ENCODE results near the gene GPALPP1.

- TF ChIP-seq, protein P1, sequence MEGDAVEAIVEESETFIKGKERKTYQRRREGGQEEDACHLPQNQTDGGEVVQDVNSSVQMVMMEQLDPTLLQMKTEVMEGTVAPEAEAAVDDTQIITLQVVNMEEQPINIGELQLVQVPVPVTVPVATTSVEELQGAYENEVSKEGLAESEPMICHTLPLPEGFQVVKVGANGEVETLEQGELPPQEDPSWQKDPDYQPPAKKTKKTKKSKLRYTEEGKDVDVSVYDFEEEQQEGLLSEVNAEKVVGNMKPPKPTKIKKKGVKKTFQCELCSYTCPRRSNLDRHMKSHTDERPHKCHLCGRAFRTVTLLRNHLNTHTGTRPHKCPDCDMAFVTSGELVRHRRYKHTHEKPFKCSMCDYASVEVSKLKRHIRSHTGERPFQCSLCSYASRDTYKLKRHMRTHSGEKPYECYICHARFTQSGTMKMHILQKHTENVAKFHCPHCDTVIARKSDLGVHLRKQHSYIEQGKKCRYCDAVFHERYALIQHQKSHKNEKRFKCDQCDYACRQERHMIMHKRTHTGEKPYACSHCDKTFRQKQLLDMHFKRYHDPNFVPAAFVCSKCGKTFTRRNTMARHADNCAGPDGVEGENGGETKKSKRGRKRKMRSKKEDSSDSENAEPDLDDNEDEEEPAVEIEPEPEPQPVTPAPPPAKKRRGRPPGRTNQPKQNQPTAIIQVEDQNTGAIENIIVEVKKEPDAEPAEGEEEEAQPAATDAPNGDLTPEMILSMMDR (IDR thresholded peaks at IDR 0.05; ENCODE audit: low read depth, low read length, poor library complexity, severe bottlenecking): no peak
- TF ChIP-seq EZH2phosphoT487 (IDR thresholded peaks at IDR 0.05; ENCODE audit: borderline replicate concordance, low read length): no peak
Observed at GRCh38 chr13:44968434-44968815, 20.9 kb upstream of the GPALPP1 start.

Measured in DOHH2 (cell line).